Fibroblast of lung (primary cell): Measurements from ENCODE around the gene ISM2.

Experiments used
- EZH2 ChIP-seq: IDR thresholded peaks from 2 replicates; pipeline ENCODE4 v1.5.1; 2012; ENCODE audit warnings: low read length, control low read depth, mild to moderate bottlenecking; ENCODE audit errors: missing control alignments
- TF ChIP-seq, protein P1 (sequence below), 2 donors: IDR thresholded peaks in 1 of 2; conservative IDR thresholded peaks in 1 of 2; 1 replicate in 1 of 2; 2 replicates in 1 of 2; pipeline ENCODE4 v1.5.1; 2011 to 2012; ENCODE audit warnings: low read length in 2 of 2, control low read depth in 1 of 2, inconsistent platforms in 1 of 2, low read depth in 1 of 2, mild to moderate bottlenecking in 1 of 2

DNA sequence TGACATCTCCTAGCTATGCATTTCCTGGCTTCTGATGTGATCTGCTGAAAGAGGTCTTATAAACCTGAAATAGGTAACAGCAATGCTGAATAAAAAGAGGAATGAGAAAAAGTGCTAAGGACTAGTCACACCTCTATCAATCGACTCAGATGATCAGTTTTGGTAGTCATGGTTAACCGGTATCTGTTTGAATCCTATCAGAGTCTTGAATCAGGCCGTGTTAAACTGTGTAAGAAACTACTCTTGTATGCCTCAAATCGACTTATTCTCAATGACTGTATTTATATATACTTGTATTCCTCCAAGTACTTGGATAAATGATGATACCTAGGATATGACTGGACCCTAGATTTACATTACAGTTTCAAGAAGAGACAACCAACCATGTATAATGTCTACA, 10.8 kb upstream of the ISM2 start:
- TF ChIP-seq, protein P1, sequence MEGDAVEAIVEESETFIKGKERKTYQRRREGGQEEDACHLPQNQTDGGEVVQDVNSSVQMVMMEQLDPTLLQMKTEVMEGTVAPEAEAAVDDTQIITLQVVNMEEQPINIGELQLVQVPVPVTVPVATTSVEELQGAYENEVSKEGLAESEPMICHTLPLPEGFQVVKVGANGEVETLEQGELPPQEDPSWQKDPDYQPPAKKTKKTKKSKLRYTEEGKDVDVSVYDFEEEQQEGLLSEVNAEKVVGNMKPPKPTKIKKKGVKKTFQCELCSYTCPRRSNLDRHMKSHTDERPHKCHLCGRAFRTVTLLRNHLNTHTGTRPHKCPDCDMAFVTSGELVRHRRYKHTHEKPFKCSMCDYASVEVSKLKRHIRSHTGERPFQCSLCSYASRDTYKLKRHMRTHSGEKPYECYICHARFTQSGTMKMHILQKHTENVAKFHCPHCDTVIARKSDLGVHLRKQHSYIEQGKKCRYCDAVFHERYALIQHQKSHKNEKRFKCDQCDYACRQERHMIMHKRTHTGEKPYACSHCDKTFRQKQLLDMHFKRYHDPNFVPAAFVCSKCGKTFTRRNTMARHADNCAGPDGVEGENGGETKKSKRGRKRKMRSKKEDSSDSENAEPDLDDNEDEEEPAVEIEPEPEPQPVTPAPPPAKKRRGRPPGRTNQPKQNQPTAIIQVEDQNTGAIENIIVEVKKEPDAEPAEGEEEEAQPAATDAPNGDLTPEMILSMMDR (conservative IDR thresholded peaks at IDR 0.05 in 1 of 2, IDR thresholded peaks at IDR 0.05 in 1 of 2; ENCODE audit: low read depth in 1 of 2, low read length in 2 of 2), result no peak
- no peak for TF ChIP-seq EZH2
